Mucosa of descending colon (tissue), 3 donors: ENCODE results near the gene PGLYRP3. TPM values are rescaled to one million over a fixed set of nuclear protein-coding genes. Genes with fewer than 3 reads are reported as not detected.

Experiments
- ATAC-seq: fragments of 200-7000 bp; cut with Tn5 transposase; one replicate; pipeline ENCODE4 v1.9.1; 2020; ENCODE audit warnings: mild to moderate bottlenecking, moderate library complexity
- DNase-seq, 3 donors: peaks; one replicate each; pipeline ENCODE4 v3.0.0-alpha.2; 2020
- H3K36me3 ChIP-seq: fragments of 200-600 bp; one replicate; pipeline ENCODE4 v1.8.0; 2021; ENCODE audit warnings: low read depth, mild to moderate bottlenecking
- H3K4me1 ChIP-seq: fragments of 200-600 bp; one replicate; pipeline ENCODE4 v1.8.0; 2021; ENCODE audit warnings: low read depth, mild to moderate bottlenecking
- H3K4me3 ChIP-seq: fragments of 200-600 bp; one replicate; pipeline ENCODE4 v1.8.0; 2021; ENCODE audit warnings: mild to moderate bottlenecking
- H3K9me3 ChIP-seq: fragments of 200-600 bp; one replicate; pipeline ENCODE4 v1.8.0; 2021; ENCODE audit warnings: mild to moderate bottlenecking
- intact Hi-C, 2 donors: fragments of 100-400 bp; cut with DNase I in 1 of 2; cut with micrococcal nuclease in 1 of 2; formaldehyde crosslinking; loops; one replicate each; pipeline versions ENCODE4 v1.11.0 to v1.11.1; 2022; cut with DNase I, micrococcal nuclease
- total RNA-seq, 3 donors: library from RNA; stranded (reverse); fragmentation: NEBNext Ultra II Directional in 2 of 3; extraction: Animal tissue kit (Norgen Biotek cat#: 25700) in 2 of 3; gene quantifications; one replicate each; pipeline versions ENCODE4 v1.2.1 to v1.2.4, GENCODE V29; 2021 to 2023
- TF ChIP-seq, protein P1 (sequence below): fragments of 200-600 bp; IDR thresholded peaks from one replicate; pipeline ENCODE4 v1.8.0; 2022; ENCODE audit warnings: antibody characterized with exemption, mild to moderate bottlenecking
- donor health status: DM: no; HTN: no; CAD: no; lungs with moderate emphysema.
- donor health status: DM: no; HTN: no; CAD: no.
- donor health status: DM: no; HTN: yes; CAD: no.

The PGLYRP3 gene
- total RNA-seq, 3 donors from 2014 or later, result not detected

DNA sequence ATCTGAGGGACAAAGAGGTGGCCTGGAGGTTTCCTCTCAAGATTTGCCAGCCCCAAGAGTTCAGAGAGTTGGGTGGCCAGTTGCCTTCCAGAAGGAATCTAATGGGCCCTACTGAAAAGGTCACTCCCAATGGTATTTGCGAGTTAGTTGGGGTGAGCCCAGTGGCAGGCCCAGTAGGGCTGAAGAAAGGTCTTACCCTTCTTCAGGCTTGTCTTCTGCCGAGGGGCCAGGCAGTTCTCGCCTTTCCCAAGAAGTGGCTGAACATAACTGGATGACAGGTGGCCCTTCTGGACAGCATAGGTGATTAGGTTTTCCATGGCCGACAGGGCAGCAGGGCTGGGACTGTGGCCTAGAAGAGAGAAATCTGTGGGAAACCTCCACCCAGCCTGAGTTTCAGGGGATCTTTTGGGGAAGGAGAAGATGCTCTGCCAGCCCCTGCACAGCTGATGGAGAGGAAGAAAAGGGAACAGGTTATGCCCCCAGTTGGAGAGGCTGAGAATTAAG is 28.7 kb upstream of the PGLYRP3 start:
- H3K36me3 ChIP-seq, result no peaks in the 10 kb centered on the region
- intact Hi-C loops, result no loop called here
- TF ChIP-seq, protein P1, sequence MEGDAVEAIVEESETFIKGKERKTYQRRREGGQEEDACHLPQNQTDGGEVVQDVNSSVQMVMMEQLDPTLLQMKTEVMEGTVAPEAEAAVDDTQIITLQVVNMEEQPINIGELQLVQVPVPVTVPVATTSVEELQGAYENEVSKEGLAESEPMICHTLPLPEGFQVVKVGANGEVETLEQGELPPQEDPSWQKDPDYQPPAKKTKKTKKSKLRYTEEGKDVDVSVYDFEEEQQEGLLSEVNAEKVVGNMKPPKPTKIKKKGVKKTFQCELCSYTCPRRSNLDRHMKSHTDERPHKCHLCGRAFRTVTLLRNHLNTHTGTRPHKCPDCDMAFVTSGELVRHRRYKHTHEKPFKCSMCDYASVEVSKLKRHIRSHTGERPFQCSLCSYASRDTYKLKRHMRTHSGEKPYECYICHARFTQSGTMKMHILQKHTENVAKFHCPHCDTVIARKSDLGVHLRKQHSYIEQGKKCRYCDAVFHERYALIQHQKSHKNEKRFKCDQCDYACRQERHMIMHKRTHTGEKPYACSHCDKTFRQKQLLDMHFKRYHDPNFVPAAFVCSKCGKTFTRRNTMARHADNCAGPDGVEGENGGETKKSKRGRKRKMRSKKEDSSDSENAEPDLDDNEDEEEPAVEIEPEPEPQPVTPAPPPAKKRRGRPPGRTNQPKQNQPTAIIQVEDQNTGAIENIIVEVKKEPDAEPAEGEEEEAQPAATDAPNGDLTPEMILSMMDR, result no peak
- no peak overlapping the region for H3K4me3 ChIP-seq
- ATAC-seq, result no peak
- DNase-seq, result no peak
- no peaks in the 10 kb centered on the region for H3K9me3 ChIP-seq
- no peaks in the 10 kb centered on the region for H3K4me1 ChIP-seq

DNA sequence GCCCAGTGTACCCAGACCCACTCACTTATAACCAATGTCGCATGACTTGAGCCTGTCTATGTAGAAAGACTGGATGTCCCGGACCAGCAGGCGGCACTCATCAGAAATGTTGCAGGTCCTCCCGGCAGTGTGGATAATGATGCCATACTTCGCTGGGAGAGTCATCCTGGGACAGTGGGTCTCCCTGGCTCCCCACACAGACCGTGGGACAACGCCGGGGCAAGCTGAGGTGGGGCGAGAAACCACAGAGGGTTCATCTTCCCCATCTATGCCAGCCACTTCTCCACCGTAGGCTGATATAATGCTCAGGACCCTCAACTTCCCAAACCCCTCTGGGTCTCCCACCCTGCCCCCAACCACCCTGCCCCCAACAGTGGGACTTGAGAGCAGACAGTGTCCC is 27.6 kb upstream of the PGLYRP3 start:
- Histone ChIP-seq H3K4me3 (no peak overlapping the region), H3K36me3 (no peaks in the 10 kb centered on the region), H3K9me3 (no peaks in the 10 kb centered on the region), H3K4me1 (no peaks in the 10 kb centered on the region)
- ATAC-seq, result no peak
- intact Hi-C loops, result no loop called here
- TF ChIP-seq, protein P1, result no peak
- DNase-seq, result no peak

DNA sequence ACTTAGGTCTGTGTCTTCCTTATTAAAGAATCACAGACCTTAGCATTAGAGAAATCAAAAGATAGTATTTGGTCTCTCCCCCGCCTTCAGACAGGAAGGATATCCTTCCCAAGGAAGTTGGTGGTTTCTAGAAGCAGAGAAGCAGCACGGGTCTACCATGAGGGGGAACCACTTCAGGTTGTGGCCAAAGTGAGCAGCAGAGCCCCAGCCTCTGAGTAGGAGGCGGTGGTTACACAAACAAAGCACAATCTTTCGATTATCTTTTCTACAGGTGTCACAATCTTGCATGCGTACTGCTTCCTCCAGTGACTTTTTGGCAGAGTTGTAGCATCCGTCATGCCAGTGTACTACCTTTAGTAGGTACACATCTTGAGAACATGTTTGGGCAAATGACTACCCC is 27.1 kb upstream of the PGLYRP3 start:
- no peak overlapping the region for H3K4me3 ChIP-seq
- no peak for ATAC-seq
- H3K9me3 ChIP-seq, result no peaks in the 10 kb centered on the region
- intact Hi-C loops, result no loop called here
- H3K36me3 ChIP-seq, result no peaks in the 10 kb centered on the region
- DNase-seq, result no peak
- TF ChIP-seq, protein P1, result no peak
- H3K4me1 ChIP-seq, result no peaks in the 10 kb centered on the region

DNA sequence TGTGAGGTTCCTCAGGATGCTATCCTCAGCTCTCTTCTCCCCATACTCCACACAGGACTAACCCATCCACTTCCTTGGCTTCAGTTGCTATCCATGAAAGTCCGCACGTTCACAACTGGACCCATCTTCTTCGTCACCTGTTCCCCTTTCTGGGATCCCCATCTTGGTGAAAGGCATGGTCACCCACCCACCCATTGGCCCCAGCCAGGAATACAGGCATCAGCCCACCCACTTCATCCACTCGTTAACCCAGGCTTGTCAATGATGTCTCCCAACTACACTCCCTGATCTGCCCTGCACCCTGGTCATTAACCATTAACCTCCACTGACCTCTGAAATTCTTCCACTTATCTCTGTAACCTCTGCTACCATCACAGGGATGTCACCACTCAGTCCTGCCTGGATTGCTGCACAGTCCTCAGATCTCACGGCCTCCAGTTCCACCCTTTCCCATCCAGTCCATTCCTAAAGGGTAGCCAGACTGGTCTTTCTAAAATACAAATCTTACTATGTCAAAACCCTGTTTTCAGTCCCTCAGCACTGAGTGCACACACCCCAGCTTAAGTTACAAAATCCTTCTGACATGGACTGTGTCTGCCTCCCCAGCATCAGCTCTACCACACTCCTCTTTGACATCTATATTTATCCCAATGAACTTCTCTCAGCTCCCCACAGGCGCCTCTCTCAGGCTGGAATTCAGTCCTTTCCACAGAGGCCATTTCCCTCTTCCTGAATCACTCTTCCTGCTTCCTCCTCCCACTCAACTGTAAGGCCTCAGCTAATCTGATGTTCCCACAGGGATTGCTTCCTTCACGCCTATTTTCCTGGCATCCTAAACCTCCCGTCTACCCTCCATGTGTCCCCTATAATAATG is 25.5 kb upstream of the PGLYRP3 start:
- Histone ChIP-seq H3K36me3 (no peaks in the 10 kb centered on the region), H3K4me3 (no peak overlapping the region), H3K9me3 (no peaks in the 10 kb centered on the region), H3K4me1 (no peaks in the 10 kb centered on the region)
- intact Hi-C loops, result no loop called here
- DNase-seq (no peak), ATAC-seq (no peak)
- TF ChIP-seq, protein P1, result no peak

DNA sequence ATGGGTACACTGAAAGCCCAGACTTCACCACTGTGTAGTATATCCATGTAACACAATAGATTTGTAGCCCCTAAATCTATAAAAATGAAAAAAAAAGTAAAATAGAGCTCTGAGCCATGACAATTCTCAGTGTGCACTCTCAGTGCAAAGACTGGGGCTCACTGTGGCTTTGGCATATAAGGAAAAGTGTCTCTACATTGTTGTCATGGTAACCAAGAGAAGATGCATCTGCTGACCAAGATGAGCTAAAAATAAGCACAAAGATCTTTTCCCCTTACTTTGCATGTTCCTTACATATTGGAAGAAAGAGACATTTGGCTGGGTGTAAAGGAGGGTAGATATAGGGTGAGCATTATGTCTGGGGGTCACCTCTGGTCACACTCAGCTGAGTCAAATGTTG is 23.9 kb upstream of the PGLYRP3 start:
- ATAC-seq (no peak), DNase-seq (no peak)
- no peaks in the 10 kb centered on the region for H3K4me1 ChIP-seq
- no peak overlapping the region for H3K4me3 ChIP-seq
- TF ChIP-seq, protein P1, result no peak
- intact Hi-C loops, result no loop called here
- H3K36me3 ChIP-seq, result no peaks in the 10 kb centered on the region
- peaks cover 4% of the 10 kb centered on the region for H3K9me3 ChIP-seq
